Right forelimb (tissue), 1 donor: ENCODE measurements around the gene SYK.
A peak's percentile ranks its signal among the peaks of the same experiment; 100 is the strongest.

Experiments used
- DNase-seq: peaks from one replicate; pipeline ENCODE4 v3.0.0-alpha.2; 2018

The SYK gene

GRCh38 chr9:90854637-90855175 is 53.1 kb downstream of the SYK start:
- DNase-seq = no peak

GRCh38 chr9:90855208-90855902 is 53.7 kb downstream of the SYK start:
- no peak for DNase-seq

GRCh38 chr9:90857091-90857490 is 55.5 kb downstream of the SYK start:
- no peak for DNase-seq

- no peak for DNase-seq
Measured at GRCh38 chr9:90857855-90858254, 56.2 kb downstream of the SYK start.

- no peak for DNase-seq
Measured at GRCh38 chr9:90858457-90858901, 56.9 kb downstream of the SYK start.

- DNase-seq = no peak
Measured at GRCh38 chr9:90860382-90860781, 58.8 kb downstream of the SYK start.

GRCh38 chr9:90860826-90861225 is 59.2 kb downstream of the SYK start:
- DNase-seq = no peak

GRCh38 chr9:90861380-90861779 is 59.8 kb downstream of the SYK start:
- DNase-seq = no peak

GRCh38 chr9:90861826-90862740 is 60.5 kb downstream of the SYK start:
- no peak for DNase-seq

GRCh38 chr9:90864779-90865178 is 63.2 kb downstream of the SYK start:
- no peak for DNase-seq

GRCh38 chr9:90867101-90867500 is 65.5 kb downstream of the SYK start:
- DNase-seq = no peak

GRCh38 chr9:90868555-90868954 is 66.9 kb downstream of the SYK start:
- DNase-seq = no peak

- DNase-seq = no peak
Measured at GRCh38 chr9:90869361-90869760, 67.7 kb downstream of the SYK start.

GRCh38 chr9:90870621-90871326 is 69.2 kb downstream of the SYK start:
- DNase-seq = peak; percentile 53

GRCh38 chr9:90871327-90871935 is 69.8 kb downstream of the SYK start:
- no peak for DNase-seq

GRCh38 chr9:90872835-90873294 is 71.2 kb downstream of the SYK start:
- no peak for DNase-seq

GRCh38 chr9:90873422-90873821 is 71.8 kb downstream of the SYK start:
- no peak for DNase-seq

- DNase-seq = no peak
Measured at GRCh38 chr9:90874194-90874593, 72.6 kb downstream of the SYK start.

GRCh38 chr9:90878562-90878961 is 76.9 kb downstream of the SYK start:
- no peak for DNase-seq

GRCh38 chr9:90880066-90880465 is 78.4 kb downstream of the SYK start:
- no peak for DNase-seq

GRCh38 chr9:90880669-90881068 is 79.0 kb downstream of the SYK start:
- DNase-seq = no peak

- DNase-seq = no peak
Measured at GRCh38 chr9:90881648-90882047, 80.0 kb downstream of the SYK start.
